Testis (tissue), 2 donors: ENCODE measurements around the gene ADCY9.

Source experiments
- CTCF ChIP-seq, 3 experiments: fragments of 450-650 bp in 2 of 3; fragments of 200-600 bp in 1 of 3; sonication (generic) in 1 of 3; IDR thresholded peaks; one replicate each; pipeline ENCODE4 v1.5.1; 2016 to 2019; ENCODE audit warnings: antibody characterized with exemption in 3 of 3, mild to moderate bottlenecking in 2 of 3, moderate library complexity in 1 of 3
- POLR2A ChIP-seq: fragments of 450-650 bp; IDR thresholded peaks from one replicate; pipeline ENCODE4 v1.6.1; 2017; ENCODE audit warnings: antibody characterized with exemption, mild to moderate bottlenecking, moderate library complexity

GRCh38 chr16:4019371-4019791, 96.9 kb downstream of the ADCY9 start:
- no peak for TF ChIP-seq CTCF (IDR thresholded peaks at IDR 0.05)
- no peak for TF ChIP-seq POLR2A
